CD4-positive, alpha-beta T cell treated with Interleukin-21 for 1 hour (primary cell): ENCODE results near the gene PRDM16.

Experiments
- DNase-seq: peaks from one replicate; pipeline ENCODE4 v3.0.0-alpha.2; 2020

Gene PRDM16

DNA sequence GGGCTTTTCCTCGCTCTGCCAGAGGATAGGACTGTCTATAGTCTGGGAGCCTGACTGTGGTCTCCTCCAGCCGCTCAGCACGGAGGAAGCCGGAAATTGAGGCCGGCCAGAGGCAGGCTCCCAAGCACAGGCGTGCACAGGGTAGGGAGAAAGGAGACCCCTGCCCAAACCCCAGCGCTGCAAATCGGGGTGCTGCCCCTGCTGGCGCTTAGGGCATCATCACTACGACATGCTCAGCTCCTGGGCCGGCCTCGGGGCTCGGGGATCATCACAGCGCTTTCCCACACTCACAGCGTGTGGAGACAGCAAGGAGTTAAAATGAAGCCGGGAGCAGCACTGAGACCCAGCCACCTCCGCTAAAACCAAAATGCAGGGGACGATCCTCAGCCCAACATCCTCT is 322.7 kb downstream of the PRDM16 start:
- no peak for DNase-seq

DNA sequence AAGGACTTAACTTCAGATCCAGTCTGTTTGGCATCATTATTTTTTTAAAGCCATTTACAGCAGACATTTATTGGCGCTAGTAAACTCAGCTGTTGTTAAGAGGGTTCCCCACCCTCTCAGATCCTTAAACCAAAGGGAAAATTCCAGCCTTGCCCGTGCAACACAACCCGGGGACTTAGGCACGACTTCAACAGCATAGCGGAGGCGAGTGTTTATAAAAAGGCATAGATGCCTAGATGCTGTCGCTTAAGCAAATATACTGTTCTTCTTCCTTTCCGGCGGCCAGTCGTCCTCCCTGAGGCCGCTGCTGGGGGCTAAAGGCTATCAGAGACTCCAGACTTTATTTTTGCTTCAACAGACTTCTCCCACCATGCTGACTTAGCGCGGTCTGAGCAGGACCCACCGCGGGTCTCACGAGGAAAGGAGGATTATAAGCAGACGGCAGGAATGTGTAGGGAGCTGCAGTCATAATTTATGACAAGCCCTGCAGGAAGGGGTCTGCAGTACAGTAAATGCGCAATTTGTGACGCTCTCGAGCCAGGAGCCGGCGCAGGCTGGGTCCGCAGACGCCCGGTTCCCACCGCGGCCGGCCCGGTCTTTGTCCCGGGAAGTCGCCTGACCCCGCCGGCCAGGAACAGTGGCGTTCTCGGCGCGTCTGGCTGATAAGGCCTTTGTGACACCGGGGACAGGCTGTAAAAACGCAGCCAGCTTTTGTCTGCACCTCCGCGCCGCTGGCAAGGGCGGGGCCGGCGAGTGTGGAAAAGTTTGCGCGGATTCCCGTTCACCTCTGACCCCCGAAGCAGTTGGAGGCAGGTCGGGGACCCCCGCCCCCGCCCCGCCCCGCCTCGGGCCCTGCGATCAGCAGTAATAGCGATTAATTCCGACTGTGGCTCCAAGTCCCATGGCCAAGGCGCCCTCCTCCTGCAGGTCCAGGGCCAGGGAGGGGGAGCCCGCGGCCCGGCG is 324.3 kb downstream of the PRDM16 start:
- no peak for DNase-seq

DNA sequence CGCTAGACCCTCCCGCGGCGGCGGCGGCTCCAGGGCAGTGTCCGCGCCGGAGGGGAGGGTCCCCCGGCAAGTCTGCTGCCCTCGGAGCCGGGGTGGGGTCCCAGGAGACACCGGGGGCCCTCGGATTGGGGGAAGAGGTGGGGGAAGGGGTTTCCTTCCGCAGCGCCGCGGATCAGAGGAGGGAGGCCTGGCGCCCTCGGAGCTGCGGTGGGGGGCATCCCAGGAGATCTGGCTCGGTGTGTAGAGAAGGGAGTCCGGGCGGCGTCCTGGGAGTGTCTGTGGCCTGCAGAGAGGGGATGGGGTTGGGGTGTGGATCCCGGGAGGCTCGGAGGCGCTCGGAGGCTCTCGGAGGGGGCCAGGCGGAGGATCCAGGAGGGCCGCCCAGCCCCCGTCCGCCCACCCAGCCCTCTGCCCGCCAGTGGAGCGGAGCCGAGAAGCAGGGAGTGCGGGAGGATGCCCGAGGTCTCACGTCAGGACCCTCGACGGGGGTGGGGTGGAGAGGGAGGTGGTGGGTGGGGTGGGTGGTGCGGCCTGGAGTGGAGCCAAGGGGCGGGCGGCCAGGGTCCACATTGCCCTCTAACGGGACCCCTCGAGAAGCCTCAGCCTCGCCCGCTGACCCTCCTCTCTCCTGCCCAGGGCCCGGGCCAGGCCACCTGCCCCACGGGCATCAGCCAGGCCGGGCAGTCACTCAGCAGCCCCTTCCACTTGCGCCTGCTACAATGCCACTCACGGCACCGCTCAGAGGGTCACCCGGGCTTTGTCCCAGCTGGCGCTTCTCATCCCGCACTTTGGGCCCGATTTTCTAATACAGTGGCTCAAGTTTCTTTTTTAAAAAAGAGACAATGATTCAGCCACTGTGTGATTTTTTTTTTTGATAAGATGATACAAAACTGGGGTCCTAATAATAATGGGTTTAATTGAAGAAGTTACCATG is 325.3 kb downstream of the PRDM16 start:
- DNase-seq = no peak

DNA sequence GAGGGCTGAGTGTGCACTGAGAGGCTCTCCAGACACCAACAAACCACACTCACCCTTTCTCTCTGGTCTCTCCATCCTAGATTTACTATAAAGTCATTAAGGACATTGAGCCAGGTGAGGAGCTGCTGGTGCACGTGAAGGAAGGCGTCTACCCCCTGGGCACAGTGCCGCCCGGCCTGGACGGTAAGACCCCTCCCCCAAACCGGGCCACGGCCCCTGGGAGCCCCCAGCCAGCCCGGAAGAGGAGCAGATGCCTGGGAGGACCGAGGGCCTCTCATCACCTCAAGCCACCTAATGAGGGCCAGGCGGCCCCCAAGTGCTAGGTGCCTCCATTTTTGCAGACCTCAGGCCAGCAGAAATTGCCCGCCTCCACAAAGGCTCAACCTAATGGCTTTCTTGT is 327.4 kb downstream of the PRDM16 start:
- no peak for DNase-seq

DNA sequence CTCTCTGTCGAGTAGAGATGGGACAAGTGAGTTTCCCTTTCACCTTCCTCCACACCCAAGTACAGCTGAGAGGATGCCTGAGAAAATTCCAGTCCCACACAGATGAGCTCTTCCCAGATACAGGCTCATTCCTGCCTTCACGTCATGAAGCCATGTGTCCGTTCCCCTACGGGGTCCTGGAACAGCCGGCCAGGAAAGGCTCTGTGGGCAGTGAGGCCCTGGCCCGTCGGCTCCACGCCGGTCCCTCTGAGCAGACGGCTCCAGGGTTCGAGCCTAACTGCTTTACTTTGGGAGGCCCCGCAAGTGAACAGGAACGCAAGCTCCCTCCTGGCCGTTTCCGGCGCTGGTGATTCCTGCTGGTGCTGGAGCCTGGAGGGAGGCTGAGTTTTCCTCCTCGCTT is 328.3 kb downstream of the PRDM16 start:
- DNase-seq = no peak

DNA sequence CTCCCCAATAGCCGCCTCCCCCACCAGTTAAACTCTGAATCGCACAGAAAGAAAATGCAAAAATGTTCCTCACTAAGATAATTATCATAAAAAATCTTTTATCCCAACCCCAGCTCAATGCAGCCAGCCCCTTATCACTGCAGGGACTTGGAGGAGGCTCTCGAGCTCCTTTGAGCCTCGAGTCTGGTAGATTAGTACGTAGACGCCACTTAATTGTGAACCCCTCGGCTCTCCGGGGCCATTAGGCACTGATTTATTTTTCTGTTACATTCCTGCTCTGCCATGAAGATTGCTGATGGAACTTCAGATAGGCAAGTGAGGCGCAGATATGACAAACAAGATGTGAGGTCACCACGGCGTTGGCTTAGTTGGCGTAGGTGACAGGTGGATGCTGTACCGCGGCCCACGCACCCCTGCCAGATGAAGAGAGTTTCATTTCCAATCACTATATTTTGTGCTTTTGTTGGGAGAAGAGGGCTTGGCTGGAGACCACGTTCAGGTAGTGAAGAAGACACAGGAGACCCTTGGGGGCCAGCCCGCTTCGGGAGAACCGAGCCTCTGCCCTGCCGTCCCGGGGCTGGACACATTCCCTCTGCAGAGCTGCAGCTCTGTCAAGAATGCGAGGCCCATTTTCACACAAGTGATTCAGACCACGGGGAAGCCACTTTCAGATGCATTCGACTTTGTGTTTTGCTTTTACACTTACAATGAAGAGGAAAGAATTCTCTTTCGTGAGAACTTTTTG is 329.6 kb downstream of the PRDM16 start:
- no peak for DNase-seq

DNA sequence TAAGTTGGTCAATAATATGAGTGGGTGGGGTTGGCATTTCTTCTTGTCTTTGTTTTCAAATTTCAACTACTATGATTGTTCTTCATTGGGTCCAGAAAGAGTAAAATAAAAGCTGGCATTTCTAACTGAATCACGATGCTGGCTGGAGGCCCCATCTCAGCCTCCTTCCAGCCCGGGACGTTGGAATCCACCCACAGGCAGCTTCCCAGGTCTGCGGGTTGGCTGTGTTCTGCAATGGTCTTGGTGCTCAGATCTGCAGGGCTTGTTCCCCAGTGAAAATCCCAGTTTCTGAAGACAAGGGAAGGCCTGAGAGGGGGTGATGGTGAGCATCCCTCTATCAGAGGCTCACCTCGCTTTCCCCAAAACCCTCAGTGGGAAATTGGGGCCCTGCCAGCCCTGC is 330.7 kb downstream of the PRDM16 start:
- no peak for DNase-seq

DNA sequence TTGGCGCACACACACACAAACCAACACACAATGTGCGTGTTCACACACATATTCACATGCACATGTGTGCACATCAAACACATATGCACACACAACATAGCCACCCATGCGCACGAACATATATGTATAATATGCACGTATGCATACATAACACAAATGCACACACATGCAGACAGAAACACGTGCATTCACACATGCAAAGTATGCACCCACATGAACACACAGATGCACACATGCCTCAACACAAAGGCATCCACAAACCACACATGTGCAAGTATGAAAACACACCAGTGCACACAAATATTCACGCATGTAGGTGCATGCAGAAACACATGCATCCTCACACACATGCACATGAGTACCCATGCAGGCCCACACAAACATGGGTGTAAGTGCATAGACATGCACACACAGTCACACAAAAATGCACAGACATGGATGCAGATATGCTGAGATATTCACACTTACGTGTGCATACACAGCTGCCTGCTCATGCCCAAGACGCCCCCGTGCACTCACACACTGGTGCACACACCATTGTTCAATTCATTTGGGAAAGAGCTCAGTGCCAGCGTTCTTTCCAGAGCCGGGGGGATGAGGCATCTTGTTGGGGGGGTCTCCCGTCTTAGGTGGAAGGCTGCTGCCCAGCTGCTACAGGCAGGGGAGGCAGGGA is 332.7 kb downstream of the PRDM16 start:
- no peak for DNase-seq

DNA sequence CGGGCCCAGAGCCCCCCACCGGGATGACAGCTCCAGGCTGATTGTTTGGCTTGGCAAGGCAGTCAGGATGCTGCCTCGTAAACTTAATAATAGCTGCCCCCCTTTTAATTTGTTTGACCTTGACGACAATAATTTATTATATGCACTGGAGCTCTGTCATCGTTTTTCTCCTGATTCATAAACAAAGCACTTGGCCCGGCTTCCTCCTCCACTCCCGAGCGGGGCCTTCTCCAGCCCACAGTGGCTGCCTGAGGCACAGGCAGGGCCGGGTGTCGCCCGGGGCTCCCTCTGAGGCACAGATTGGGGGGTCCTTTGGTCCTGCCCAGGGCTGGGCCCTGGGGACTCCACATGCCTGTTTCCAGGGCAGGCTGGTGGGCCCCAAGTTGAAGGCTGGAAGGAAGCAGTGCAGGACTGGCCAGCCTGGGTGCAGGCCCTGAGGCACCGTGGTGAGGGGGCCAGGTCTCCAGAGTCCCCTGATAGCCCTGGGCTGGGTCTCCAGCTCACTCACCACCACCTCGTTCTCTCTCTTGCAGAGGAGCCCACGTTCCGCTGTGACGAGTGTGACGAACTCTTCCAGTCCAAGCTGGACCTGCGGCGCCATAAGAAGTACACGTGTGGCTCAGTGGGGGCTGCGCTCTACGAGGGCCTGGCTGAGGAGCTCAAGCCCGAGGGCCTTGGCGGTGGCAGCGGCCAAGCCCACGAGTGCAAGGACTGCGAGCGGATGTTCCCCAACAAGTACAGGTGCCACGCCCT is 333.4 kb downstream of the PRDM16 start:
- no peak for DNase-seq

DNA sequence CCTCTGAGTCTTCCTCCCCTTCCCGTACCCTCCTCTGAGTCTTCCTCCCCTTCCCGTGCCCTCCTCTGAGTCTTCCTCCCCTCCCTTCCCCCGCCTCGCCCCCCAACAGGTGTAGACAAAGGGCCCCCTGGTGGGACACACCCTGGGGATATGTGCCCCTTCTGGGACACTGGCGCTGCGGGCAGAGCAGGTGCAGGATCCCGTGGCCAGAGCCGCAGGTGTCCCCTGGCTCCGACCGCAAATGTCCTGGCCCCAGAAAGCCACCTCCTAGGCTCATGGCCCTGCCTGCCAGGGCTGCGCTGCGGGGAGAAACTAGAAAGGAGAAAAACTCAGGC is 334.0 kb downstream of the PRDM16 start:
- DNase-seq = no peak

DNA sequence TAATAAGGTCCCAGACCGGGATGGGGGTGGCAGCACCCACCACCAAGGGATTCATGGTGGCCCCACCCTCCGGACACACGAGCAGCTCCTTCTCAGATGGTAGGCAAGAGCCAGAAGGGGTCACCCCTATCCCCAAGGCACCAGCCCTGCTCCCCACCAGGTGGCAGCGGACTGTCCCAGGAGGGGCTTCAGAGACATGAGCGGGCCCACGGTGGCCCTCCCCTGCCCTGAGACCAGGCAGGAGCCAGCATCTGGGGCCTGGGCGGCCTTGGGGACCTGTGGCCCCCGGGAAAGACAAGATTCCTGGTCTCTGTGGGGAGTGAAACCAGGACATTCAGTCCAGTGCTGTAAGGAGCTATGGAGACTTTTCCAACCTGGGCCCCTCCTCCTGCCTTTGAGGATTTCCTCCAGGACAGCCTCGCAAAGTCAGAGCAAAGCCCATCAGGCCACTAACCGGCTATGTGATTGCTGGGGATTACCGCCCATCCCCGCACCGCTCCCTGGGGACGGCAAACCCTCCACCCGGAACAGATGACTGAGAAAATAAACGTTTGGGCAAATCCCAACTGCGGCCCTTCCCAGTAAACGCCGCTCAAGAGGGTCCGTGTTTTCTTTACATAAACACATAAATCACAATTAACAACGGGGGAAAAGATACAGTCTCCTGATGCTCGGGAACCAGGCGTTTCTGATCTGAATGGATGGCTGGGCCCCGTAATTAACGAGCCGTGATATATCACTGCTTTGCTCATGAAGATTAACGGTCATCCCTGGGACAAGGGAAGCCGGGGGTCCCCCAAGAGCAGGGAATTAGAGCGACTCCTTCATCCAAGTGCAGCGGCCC is 334.6 kb downstream of the PRDM16 start:
- DNase-seq = no peak

DNA sequence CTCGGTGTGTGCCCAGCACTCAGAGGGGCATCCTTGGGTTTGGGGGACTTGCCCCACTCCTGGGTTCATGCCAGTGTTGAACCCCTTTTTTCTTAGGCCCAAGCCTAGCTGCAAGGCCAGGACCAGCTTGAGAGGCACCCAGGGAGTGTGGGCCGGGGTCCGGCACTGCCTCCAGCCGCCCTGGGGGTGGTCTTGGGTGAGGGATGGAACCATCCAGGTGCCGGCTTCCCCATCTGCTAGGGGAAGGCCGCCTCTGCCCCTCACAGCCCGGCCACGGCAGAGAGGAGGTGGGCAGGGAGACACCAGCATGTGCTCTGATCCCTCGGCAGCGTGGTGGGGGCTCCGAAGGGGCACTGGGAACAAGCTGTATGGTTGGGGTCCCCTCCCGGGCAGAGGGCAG is 335.3 kb downstream of the PRDM16 start:
- DNase-seq = no peak

DNA sequence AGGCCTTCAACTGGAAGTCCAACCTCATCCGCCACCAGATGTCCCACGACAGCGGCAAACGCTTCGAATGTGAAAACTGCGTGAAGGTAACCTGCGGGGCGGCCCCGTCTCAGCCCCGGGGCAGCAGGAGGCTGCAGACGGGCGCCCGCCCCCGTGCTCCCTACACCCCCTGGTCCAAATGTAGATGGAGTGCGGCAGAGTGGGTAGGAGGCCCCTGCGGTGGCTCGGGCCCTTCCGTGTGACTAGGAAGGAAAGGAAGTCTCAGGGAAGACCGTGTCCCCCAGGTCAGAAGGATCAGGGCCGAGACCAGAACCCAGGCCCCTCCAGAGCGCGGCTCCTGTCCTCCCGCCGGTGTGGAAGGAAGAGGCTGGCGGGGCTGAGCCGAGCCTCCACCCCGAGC is 335.8 kb downstream of the PRDM16 start:
- DNase-seq = no peak

DNA sequence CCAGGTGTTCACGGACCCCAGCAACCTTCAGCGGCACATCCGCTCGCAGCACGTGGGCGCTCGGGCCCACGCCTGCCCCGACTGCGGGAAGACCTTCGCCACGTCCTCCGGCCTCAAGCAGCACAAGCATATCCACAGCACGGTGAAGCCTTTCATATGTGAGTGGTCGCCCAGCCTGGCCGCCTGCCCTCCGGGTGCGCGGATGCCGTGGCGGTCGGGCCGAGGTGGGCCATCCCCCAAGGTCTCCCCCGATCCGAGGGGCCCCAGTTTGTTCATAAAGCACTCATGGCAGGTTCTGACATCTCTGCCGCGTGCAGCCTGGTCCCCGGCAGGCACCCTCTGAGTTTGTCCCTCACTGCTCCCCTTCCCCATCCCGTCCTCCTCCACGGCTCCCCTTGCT is 336.5 kb downstream of the PRDM16 start:
- no peak for DNase-seq

DNA sequence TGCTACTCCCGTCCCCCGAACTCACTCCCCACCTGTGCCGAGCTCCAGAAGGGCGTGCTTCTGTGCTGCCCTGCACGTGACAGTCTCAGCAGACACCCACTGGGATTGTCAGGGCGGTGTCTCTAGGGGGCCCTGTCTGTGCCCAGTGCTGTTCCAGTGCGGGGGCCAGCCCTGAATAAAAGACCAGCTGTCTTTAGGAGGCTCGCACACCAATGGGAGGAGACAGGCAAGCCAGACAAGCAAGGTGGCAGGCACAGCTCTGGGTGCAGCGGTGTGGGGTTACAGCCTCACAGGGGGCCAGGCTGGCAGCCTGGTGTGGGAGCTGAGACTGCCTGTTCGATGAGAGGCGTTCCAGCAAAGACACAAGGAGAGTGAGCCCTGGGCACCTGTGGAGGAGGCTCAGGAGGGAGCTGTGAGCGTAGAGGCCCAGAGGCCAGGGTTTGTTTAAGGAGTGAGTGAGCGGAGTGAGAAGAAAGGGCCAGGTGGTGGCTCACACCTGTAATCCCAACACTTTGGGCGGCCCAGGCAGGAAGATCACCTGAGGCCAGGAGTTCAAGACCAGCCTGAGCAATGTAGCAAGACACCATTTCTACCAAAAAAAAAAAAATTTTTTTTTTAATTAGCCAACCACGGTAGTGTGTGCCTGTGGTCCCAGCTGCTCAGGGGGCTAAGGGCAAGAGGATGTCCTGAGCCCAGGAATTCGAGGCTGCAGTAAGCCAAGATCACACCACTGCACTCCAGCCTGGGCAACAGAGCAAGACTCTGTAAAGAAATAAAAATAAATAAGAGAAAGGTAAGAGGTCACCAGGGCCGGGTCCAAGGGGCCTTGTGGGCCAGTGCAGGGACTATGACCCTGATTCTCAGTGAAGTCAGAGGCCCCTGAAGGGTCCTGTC is 337.2 kb downstream of the PRDM16 start:
- no peak for DNase-seq

DNA sequence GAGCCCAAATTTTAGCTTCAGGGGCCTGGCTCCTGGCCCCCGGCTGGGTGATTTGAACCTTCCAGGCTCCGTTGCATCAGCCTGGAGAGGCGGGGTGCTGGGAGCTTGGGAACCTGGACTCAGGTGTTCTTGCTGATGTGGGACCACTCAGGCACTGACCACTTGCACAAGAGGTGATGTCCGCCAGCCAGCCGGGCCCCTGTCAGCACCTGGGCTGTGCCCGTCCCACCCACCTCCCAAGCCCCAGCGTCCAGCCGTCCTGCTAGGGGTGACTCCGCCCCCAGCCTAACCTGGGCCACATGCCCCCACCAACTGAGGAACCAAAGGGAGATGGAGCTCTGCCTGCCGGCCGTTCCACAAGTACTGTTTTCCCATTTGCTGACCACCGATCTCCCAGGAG is 338.0 kb downstream of the PRDM16 start:
- DNase-seq = no peak

DNA sequence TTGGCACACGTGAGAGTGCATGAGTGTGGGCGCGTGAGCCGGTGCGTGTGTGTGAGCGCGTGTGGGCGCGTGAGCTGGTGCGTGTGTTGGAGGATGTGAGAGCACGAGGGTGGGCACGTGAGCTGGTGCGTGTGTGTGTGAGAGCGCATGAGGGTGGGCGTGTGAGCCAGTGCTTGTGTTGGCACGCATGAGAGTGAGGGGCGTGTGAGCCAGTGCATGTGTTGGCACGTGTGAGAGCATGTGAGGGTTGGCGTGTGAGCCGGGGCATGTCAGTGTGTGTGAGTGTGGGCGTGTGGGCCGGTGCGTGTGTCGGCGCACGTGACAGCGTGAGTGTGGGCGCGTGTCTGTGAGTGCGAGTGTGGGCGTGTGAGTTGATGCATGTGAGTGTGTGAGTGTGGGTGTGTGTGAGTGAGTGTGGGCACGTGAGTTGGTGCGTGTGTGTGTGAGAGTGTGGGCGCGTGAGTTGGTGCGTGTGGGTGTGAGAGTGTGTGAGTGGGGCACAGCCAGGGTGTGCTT is 339.8 kb downstream of the PRDM16 start:
- no peak for DNase-seq

DNA sequence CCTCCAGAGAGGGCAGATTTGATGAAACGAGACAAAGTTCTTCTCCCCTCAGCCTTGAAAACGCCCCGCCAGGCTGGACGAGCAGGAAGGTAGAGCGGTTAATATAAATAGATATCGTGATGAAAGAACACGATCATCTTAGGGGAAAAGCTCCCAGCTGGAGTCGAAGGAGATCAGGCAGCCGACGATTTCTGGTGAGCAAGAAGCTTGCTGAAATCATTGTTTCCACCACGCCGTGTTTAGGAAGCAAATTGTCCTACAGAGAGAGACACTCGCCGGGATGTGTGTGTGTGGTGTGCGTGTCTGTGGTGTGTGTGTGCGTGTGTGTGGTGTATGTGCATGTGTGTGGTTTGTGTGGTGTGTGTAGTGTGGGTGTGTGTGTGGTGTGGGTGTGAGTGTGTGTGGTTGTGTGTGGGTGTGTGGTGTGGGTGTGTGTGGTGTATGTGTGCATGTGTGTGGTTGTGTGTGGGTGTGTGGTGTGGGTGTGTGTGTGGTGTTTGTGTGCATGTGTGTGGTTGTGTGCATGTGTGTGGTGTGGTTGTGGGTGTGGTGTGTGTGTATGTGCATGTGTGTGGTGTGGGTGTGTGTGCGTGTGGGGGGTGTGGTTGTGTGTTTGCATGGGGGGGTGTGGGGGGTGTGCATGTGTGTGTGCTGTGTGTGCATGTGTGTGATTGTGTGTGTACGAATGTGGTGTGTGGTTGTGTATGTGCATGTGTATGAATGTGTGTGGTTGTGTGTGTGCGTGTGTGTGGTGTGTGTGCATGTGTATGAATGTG is 340.6 kb downstream of the PRDM16 start:
- DNase-seq = no peak
